ENCODE data around the gene H2AZ1.

- no peak for TF ChIP-seq EP300 (IDR thresholded peaks at IDR 0.05; ENCODE audit: low read length)
- TF ChIP-seq, protein P1, sequence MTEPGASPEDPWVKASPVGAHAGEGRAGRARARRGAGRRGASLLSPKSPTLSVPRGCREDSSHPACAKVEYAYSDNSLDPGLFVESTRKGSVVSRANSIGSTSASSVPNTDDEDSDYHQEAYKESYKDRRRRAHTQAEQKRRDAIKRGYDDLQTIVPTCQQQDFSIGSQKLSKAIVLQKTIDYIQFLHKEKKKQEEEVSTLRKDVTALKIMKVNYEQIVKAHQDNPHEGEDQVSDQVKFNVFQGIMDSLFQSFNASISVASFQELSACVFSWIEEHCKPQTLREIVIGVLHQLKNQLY (CRISPR knock-in tag; conservative IDR thresholded peaks at IDR 0.05), result no peak
- TF ChIP-seq TBL1XR1 (IDR thresholded peaks at IDR 0.05; ENCODE audit: low read length in 2 of 2), result no peak
- TF ChIP-seq NR1H2 (CRISPR knock-in tag; IDR thresholded peaks at IDR 0.05), result no peak
- TF ChIP-seq RFX7 (CRISPR knock-in tag; IDR thresholded peaks at IDR 0.05), result no peak
- no peak for TF ChIP-seq USF1 (CRISPR knock-in tag; IDR thresholded peaks at IDR 0.05)
- no peak for TF ChIP-seq SP1 (CRISPR knock-in tag; IDR thresholded peaks at IDR 0.05)
- TF ChIP-seq PCBP1 (IDR thresholded peaks at IDR 0.05; ENCODE audit: low read depth, low read length, poor library complexity, severe bottlenecking), result no peak
- no peak for TF ChIP-seq ZNF263 (CRISPR knock-in tag; IDR thresholded peaks at IDR 0.05; ENCODE audit: borderline replicate concordance)
Measured at GRCh38 chr4:99987681-99988080, 37.6 kb upstream of the H2AZ1 start.

Measured in K562 (cell line).